ENCODE results near the gene MRPL49. TPM values are rescaled to one million over a fixed set of nuclear protein-coding genes. Genes with fewer than 3 reads are reported as not detected.

MRPL49 gene
- total RNA-seq, 3 donors from 2014 or later (not counting 1 experiment from before 2014, with no cell fraction given) = 36.8 to 37.5 (median 36.9) TPM

DNA sequence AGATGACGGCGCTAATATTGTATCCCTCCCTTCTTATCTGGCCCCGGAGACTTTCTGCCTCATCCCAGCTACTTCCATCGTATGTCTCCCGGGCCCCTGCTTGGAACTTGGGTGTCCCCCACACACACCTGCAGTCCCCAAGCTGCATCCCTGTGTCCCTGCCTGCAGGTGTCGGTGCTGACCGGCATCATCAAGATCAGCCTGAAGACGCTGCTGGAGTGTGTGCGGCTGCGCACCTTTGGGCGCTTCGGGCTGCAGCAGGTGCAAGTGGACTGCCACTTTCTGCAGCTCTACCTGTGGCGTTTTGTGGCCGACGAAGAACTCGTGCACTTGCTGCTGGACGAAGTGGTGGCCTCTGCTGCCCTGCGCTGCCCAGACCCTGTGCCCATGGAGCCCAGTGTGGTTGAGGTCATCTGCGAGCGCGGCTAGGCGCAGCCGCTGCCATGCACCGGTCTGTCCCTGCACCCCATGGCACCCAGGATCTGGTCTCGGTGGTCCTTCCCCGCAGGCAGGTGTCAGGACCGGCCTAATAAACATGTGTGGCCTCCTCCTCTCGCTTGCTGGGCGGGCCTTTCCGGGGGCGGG lies 10.9 kb upstream of the MRPL49 start:
- Mint-ChIP-seq H3K27me3 (ENCODE audit: low read depth in 2 of 2) (no peaks in the 10 kb centered on the region), H3K9me3 (no peaks in the 10 kb centered on the region), H3K27ac (peak overlapping the region; percentile 91 to 97), H3K4me3 (peak overlapping the region; percentile 96), H3K36me3 (no peaks in the 10 kb centered on the region), H3K4me1 (peaks cover 35 to 38% of the 10 kb centered on the region in 2 donors)
- H3K36me3 ChIP-seq (ENCODE audit: control insufficient read depth, insufficient read depth, low read length) = peaks cover 21% of the 10 kb centered on the region
- no peak overlapping the region for H3K27ac ChIP-seq (ENCODE audit: low read length)
- ATAC-seq (no peak), DNase-seq (no peak)
- peaks cover 53% of the 10 kb centered on the region for H3K4me1 ChIP-seq (ENCODE audit: control insufficient read depth, insufficient read depth, low read length)
- intact Hi-C loops (cut with micrococcal nuclease) = loop anchor here (2.0 to 10.0 kb wide), 6 partner anchors 14 to 336 kb away; partner anchors contain the start of genes CAPN1, SF1, SNX15 and VPS51
- TF ChIP-seq, protein P1, sequence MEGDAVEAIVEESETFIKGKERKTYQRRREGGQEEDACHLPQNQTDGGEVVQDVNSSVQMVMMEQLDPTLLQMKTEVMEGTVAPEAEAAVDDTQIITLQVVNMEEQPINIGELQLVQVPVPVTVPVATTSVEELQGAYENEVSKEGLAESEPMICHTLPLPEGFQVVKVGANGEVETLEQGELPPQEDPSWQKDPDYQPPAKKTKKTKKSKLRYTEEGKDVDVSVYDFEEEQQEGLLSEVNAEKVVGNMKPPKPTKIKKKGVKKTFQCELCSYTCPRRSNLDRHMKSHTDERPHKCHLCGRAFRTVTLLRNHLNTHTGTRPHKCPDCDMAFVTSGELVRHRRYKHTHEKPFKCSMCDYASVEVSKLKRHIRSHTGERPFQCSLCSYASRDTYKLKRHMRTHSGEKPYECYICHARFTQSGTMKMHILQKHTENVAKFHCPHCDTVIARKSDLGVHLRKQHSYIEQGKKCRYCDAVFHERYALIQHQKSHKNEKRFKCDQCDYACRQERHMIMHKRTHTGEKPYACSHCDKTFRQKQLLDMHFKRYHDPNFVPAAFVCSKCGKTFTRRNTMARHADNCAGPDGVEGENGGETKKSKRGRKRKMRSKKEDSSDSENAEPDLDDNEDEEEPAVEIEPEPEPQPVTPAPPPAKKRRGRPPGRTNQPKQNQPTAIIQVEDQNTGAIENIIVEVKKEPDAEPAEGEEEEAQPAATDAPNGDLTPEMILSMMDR (IDR thresholded peaks at IDR 0.05) = no peak
- H3K9me3 ChIP-seq (ENCODE audit: control insufficient read depth, insufficient read depth, low read length) = no peaks in the 10 kb centered on the region
- no peak overlapping the region for H3K4me3 ChIP-seq (ENCODE audit: low read length)
- H3K27me3 ChIP-seq (ENCODE audit: control insufficient read depth, insufficient read depth, low read length) = no peaks in the 10 kb centered on the region
- 66% methylated on average over 31 of the region's 31 CpGs for WGBS (ENCODE audit: insufficient coverage)

DNA sequence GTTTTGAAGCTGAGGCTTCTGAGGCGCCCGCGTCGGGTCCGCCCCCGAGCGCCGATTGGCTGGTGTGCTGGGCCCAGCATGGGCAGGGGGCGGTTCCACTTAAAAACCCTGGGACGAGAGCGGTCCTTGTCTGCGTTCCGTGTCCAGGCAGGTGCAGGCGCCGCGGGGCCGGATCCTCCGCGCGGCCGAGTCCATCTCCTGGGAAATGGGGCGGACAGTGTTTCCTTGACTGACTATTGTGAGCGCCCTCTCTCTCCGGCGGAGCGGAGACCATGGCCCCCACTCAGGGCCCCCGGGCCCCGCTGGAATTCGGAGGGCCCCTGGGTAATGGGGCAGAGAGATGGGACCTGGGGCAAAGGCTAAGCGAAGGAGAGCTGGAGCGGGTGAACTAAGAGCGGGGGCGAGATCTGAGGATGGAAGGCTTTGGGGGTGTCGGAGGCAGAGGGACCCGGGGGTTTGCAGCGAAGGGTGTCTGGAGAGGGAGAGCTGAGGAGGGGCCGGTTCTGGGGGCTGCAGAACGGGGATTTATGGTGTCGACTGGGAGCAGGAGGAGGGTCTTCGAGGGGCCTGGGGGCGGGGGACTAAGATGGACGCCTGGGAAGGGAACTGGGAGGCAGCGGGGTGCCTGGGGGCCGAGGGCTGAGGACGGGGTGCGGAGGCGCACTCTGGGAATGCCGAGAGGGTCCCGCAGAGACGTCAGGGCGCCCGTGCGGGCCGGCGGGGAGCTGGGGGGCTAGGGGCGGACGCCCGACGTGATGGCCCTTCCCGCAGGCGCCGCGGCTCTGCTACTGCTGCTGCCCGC lies 10.2 kb upstream of the MRPL49 start, which contains the start of gene TM7SF2:
TSS of gene TM7SF2 (plus strand) at position 129 of the 802 bp plus-strand sequence. CDS start at position 273, 144 bp downstream.
- Mint-ChIP-seq H3K4me3 (peak within 1 kb of the TSS; percentile 96), H3K4me1 (peaks cover 35% of the 10 kb centered on the region in 2 donors), H3K27me3 (ENCODE audit: low read depth in 2 of 2) (no peaks in the 10 kb centered on the region), H3K9me3 (no peaks in the 10 kb centered on the region), H3K27ac (peak within 1 kb of the TSS; percentile 91 to 97), H3K36me3 (no peaks in the 10 kb centered on the region)
- Histone ChIP-seq H3K4me3 (ENCODE audit: low read length) (peak within 1 kb of the TSS; percentile 62), H3K9me3 (ENCODE audit: control insufficient read depth, insufficient read depth, low read length) (no peaks in the 10 kb centered on the region), H3K4me1 (ENCODE audit: control insufficient read depth, insufficient read depth, low read length) (peaks cover 60% of the 10 kb centered on the region), H3K27me3 (ENCODE audit: control insufficient read depth, insufficient read depth, low read length) (no peaks in the 10 kb centered on the region), H3K27ac (ENCODE audit: low read length) (peak within 1 kb of the TSS; percentile 58), H3K36me3 (ENCODE audit: control insufficient read depth, insufficient read depth, low read length) (peaks cover 21% of the 10 kb centered on the region)
- peak; percentile 94 to 96 for DNase-seq
- intact Hi-C loops (cut with micrococcal nuclease) = loop anchor here (2.0 to 10.0 kb wide), 6 partner anchors 15 to 337 kb away; partner anchors contain the start of genes CAPN1, SF1, SNX15 and VPS51
- ATAC-seq = peak; percentile 76 to 87 (median 82)
- TF ChIP-seq, protein P1 (IDR thresholded peaks at IDR 0.05) = no peak
- under 1% methylated on average over 64 of the region's 64 CpGs for WGBS (ENCODE audit: insufficient coverage)

DNA sequence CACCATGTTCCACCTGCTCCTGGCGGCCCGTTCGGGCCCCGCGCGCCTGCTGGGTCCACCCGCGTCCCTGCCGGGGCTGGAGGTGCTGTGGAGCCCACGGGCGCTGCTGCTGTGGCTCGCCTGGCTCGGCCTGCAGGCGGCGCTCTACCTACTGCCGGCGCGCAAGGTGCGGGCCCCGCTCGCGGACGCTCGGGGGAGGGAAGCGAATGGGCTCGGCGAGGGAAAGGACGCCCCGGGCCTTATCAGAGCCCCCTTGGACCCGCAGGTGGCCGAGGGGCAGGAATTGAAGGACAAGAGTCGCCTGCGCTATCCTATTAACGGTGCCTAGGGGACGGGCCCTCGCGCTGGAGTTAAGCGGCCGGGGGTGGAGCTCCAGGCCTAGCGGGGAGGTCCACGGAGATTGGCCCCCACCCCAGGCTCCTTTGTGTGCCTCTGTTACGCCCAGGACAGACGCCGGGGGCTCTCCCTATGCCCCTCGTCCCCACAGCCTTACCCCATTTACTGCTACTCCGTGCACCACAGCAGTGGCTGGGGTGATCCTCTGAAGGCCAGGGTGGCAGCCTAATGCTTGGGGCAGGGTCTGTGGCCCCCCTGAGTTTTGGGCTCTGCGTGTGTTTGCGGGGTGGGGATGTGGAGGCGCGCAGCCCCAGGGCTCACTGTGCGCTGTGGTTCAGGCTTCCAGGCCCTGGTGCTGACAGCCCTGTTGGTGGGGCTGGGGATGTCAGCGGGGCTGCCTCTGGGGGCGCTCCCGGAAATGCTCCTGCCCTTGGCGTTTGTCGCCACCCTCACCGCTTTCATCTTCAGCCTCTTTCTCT lies 9.4 kb upstream of the MRPL49 start:
- ATAC-seq (peak; percentile 52 to 65 (median 54)), DNase-seq (peak; percentile 79 to 85)
- Histone ChIP-seq H3K4me1 (ENCODE audit: control insufficient read depth, insufficient read depth, low read length) (peaks cover 61% of the 10 kb centered on the region), H3K36me3 (ENCODE audit: control insufficient read depth, insufficient read depth, low read length) (peaks cover 18% of the 10 kb centered on the region), H3K4me3 (ENCODE audit: low read length) (peak overlapping the region; percentile 48), H3K9me3 (ENCODE audit: control insufficient read depth, insufficient read depth, low read length) (no peaks in the 10 kb centered on the region), H3K27me3 (ENCODE audit: control insufficient read depth, insufficient read depth, low read length) (no peaks in the 10 kb centered on the region), H3K27ac (ENCODE audit: low read length) (peak overlapping the region; percentile 54)
- WGBS (ENCODE audit: insufficient coverage) = under 1% methylated on average over 56 of the region's 57 CpGs
- peak overlapping the region; percentile 91 to 97 for H3K27ac Mint-ChIP-seq
- H3K4me3 Mint-ChIP-seq = peak overlapping the region; percentile 96
- no peaks in the 10 kb centered on the region for H3K9me3 Mint-ChIP-seq
- intact Hi-C loops (cut with micrococcal nuclease) = loop anchor here (5.0 to 10.0 kb wide), 4 partner anchors 85 to 338 kb away; partner anchors contain the start of genes SF1 and SNX15
- TF ChIP-seq, protein P1 (IDR thresholded peaks at IDR 0.05) = peak; percentile 98
- H3K27me3 Mint-ChIP-seq (ENCODE audit: low read depth in 2 of 2) = no peaks in the 10 kb centered on the region
- H3K4me1 Mint-ChIP-seq = peaks cover 39% of the 10 kb centered on the region in 2 donors
- H3K36me3 Mint-ChIP-seq = no peaks in the 10 kb centered on the region

Measured in natural killer cell (primary cell).